ENCODE measurements around the gene HSD17B4.
"Not testable (repeated sequence)": the region's sequence is repeated elsewhere in the genome, so short reads cannot be mapped to it uniquely, and the experiment has no call there.

The HSD17B4 gene

DNA sequence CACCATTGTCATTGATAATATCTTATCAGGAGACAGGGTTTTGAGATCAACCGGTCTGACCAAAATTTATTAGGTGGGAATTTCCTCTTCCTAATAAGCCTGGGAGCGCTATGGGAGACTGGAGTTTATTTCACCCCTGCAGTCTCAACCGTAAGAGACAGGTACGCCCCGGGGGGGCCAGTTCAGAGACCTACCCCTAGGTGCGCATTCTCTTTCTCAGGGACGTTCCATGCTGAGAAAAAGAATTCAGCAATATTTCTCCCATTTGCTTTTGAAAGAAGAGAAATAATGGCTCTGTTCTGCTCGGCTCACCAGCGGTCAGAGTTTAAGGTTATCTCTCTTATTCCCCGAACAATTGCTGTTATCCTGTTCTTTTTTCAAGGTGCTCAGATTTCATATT lies 28.3 kb downstream of the HSD17B4 start:
- not testable (repeated sequence) for DNase-seq

DNA sequence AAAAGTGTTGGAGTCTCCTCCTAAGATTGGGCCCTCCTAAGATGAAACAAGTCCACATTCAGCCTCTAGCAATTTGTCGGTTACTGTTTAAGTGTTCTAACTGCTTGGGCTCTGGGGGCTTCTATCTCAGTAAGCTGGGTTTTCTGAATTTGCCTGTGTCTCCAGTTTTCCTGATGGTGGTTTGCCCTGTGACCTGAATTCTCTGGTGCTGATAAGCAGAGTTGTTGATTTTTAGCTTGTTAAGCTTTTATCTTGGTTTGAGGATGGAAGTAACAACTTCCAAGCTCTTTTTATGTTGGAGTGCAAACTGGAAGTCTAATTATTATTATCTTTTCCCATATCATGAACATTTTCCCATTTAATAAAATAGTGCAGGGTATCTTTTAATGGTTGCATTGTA lies 30.9 kb downstream of the HSD17B4 start:
- DNase-seq = no peak

DNA sequence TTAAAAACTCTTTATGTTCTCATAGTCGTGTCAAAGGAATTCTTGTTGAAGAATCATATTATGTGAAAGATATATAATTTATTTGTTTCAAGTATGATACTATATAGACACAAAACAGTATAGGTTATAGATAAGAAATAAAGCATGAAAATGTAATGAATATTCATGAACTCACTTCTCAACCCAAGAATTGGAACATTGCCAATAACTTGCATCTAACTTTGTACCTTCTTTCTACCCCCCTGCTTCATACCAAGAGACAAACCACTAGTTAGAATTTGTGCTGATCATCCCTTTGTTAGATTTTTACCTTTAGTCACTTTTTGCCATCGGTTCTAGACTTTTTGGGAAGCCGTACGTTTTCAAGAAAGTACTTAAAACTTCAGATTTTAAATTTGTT lies 32.6 kb downstream of the HSD17B4 start:
- DNase-seq = no peak

DNA sequence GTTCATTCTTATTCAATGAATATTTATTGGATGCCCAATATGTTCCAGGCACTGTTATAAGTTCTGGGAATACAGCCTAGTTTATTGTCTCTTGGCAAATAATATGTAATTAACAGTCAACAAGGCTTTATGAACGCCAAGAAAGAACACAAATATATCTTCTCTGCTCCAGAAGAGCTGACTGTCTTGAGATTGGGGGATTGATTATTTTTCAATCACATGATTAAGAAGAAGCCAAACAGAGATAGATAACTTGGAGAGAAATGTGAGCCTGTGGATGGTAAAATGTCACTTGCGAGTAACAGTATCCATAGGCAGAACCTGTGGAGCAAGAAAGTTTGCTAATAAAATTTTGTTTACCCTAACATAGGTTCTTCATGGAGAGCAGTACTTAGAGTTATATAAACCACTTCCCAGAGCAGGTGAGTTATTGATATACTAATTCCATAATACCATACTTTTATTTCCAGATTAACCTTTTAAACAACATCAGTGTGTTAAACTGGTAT lies 49.4 kb downstream of the HSD17B4 start:
- no peak for DNase-seq

DNA sequence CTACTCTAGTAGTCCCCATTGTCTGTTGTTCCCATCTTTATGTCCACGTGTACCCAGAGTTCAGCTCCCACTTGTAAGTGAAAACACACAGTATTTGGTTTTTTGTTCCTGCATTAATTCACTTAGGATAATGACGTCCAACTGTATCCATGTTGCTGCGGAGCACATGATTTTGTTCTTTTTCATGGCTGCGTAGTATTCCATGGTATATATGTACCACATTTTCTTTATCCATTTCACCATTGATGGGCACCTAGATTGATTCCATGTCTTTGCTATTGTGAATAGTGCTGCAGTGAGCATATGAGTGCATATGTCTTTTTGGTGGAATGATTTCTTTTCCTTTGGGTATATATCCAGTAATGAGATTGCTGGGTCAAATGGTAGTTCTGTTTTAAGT lies 51.6 kb downstream of the HSD17B4 start:
- DNase-seq = not testable (repeated sequence)

DNA sequence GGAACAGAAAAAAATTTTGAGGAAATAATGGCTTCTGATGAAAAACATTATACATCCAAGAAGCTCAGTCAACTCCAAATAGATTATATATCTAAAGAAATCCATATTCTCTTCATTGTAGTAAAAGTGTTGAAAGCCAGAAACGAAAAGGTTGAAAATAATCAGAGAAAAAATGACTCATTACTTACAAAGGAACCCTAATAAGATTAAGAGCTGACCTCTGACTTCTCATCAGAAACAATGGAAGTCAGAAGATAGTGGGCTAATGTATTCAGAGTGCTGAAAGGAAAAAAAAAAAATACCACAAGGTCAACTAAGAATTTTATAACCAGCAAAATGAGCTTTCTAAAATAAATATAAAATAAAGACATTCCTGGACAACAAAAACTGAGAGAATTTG lies 60.0 kb downstream of the HSD17B4 start:
- DNase-seq = no peak

DNA sequence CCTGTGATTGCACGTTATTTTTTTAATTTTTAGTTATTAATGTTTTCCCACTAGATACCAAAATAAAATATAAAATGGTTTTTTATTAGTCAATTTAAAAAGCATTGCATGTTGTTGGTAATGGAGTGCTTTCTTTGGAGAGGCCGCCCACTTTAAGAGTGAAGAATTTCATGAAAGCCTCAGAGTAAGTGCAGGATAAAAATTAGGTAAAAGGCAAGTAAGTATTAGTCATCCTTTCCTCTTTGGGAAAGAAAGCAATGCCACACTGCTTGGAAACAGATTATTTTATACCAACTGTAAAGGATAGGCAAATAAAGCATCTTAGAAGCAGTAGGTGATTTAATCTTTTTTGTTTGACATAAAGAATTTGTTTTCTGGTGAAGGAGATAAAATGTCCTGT lies 62.9 kb downstream of the HSD17B4 start:
- no peak for DNase-seq

DNA sequence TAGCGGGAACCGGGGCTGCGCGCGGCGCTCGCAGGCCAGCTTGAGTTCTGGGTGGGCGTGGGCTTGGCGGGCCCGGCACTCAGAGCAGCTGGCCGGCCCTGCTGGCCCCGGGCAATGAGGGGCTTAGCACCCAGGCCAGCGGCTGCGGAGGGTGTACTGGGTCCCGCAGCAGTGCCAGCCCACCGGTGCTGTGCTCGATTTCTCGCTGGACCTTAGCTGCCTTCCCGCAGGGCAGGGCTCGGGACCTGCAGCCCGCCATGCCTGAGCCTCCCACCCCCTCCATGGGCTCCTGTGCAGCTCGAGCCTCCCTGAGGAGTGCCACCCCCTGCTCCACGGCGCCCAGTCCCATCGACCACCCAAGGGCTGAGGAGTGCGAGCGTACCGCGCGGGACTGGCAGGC lies 64.8 kb downstream of the HSD17B4 start:
- DNase-seq = not testable (repeated sequence)

DNA sequence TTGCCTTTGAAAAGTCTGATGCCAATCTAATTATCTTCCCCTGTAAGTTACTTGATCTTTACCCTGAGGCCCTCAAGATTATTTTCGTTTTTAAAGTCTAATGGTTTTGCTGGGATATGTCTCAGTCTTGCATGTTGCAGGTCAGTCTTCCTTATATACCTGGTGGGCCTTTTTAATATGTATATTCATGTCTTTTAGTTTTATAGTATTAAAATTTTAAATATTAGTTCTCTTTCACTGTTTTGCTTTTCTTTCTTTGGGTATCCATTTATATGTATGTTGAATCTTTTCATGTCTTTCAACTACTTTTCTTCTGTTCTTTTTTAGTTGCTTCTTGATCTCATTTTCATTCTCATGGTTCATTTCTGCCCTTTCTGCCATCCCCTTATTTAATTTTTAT lies 68.9 kb downstream of the HSD17B4 start:
- no peak for DNase-seq

DNA sequence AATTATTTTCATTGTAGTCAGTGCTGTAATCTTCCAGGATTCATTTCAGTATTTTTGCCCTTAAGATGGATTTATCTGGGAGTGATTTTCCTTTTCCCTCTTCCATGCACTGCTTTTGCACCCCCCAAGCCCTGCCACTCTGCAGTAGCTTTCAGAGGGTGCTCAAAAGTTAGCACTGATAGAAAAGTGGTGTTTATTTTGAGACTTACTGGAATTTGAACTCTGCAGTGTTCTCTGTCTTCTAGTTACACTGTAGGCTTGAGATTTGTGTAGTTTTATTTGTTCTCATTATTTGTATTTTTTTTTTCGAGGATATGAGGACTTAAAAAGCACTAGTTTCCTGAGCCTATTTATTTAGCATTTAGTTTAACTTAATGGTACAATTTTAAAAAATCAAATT lies 70.5 kb downstream of the HSD17B4 start:
- no peak for DNase-seq

DNA sequence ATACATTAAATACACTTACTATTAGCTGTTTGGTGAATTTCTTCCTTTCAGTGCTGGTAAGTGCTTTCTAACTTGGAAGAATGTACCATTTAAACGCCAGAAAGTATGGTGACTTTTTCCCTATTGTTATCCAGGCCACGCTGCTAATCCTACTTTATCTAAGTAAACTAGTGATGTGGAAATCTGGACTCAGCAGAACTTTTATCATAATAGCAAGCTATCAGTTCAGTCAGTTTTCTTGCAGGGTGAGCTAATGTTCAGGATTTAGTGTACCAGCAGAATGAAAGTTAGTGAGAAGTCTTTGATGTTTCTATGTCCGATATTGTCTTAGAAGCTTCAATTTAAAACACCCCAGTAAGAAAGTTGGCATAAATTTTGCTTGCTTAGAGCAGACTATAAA lies 72.2 kb downstream of the HSD17B4 start:
- DNase-seq = no peak

DNA sequence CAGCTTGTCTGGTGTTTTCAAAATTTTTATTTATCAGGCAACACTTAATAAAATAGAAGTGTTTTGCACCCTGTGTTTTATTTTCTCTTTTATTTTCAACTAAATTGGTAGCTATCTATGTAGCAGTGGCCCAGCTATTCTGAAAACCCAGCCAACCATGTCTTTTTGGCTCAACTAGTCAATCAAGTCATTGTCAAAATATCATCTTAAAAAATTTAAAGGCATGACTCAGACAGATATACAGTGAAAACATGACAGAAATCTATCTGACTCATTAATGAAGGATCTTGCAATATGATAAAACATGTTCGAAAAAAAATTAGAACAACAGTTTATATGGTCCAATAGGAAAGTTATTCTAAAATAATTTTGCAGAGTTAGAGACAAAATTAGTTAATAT lies 75.1 kb downstream of the HSD17B4 start:
- no peak for DNase-seq

DNA sequence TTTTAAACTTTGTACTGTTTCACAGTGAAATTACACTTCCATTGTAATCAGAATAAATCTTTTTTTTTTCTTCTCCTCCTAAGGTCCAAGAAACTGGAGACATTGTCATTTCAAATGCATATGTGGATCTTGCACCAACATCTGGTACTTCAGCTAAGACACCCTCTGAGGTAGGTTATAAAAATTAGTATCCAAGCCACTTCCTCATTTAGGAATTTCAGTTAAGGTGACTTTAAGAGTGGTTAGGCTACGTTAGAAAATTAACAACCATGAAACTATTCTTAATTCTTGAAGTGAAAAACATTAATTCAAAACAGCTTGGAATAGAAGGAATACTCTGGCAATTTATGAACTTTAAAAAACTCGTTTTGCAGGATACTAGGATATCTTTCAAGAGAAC lies 77.5 kb downstream of the HSD17B4 start:
- no peak for DNase-seq

DNA sequence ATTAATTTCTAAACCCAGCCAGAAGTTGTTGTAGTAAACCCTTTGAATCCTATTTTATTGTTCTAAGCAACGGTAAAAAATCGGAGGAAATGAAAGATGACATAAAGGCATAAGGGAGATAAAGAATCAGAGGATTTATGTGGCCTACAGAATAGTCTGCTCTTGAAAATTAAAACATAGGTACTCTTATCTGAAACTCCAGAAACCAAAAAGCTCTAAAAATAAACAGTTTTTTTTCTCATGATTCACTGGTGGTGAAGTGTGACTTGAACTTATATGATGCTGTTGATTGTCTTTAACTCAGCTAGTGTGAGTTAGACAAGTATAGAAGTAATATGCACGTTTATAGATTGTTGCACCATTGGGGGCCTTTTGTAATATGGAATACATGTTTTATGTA lies 80.3 kb downstream of the HSD17B4 start:
- DNase-seq = no peak

DNA sequence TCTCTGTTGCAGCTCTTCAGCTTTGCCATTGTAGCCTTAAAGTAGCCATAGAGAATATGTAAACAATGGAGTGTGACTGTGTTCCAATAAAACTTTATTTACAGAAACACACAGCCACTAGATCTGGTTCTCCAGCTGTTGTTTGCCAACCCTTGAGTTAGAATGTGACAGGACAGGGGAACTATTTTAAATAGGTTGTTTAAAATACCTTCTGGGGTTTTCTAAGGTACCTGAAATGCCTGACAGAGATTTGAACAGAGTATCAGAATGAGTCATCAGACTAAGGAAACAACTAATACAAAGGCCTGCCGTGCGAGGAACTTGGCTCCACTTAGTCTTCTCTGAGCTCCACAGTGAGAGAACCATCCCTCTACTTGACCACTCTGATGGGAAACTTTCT lies 85.4 kb downstream of the HSD17B4 start:
- no peak for DNase-seq

DNA sequence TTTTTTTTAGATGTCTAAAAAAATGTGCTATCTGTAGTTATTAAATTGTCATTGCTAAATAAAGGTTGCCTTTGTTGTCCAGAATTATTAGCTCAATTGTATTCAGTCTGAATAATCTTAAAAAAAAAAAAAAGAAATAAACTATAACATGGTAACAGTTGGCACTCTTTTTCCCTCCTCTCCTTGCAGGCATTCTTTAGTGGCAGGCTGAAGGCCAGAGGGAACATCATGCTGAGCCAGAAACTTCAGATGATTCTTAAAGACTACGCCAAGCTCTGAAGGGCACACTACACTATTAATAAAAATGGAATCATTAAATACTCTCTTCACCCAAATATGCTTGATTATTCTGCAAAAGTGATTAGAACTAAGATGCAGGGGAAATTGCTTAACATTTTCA lies 89.4 kb downstream of the HSD17B4 start:
- DNase-seq = no peak

DNA sequence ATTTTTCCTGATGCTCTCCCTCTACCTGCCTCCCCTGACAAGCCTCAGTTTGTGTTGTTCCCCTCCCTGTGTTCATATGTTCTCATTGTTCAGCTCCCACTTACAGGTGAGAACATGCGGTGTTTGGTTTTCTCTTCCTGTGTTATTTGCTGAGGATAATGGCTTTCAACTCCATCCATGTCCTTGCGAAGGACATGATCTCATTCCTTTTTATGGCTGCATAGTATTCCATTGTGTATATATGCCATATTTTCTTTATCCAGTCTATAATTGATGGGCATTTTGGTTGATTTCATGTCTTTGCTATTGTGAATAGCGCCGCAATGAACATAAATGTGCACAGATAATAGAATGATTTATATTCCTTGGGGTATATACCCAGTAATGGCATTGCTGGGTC lies 99.5 kb downstream of the HSD17B4 start:
- DNase-seq = no peak

DNA sequence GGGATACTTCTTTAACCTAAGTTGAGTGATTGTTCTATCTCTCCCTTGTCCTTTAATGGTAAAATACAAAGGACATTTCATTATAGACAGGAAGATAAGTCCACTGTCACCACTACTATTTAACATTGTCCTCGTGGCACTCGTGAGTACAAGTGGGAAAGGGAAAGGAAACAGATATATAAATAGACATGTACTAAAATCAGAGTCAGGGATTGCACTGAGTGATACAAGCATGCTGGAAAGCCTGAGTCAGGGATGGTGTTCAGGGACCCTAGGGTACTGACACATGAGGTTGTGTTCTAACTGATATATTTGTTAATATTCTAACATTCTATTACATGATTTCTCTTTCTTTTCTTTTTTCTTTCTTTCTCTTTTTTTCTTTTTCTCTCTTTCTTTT lies 102.3 kb downstream of the HSD17B4 start:
- no peak for DNase-seq

DNA sequence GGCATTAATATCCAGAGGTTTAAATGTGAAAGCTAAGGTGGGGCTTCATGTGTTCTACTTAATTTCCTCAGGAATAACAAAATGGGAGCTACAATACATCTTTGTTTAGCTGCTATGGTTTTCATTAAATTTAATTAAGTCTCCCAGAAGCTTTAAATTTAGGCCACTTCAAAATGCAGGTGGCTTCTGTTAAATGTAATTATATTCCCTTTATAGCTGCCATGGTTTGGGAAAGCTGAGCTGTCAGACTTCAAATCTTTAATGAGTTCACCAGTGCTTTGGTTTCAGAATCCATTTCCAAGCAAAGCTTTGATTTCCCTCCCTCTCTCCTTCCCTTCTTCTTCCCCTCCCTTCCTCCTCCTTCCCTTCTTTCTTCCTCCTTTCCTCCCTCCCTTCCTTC lies 118.6 kb downstream of the HSD17B4 start:
- no peak for DNase-seq

DNA sequence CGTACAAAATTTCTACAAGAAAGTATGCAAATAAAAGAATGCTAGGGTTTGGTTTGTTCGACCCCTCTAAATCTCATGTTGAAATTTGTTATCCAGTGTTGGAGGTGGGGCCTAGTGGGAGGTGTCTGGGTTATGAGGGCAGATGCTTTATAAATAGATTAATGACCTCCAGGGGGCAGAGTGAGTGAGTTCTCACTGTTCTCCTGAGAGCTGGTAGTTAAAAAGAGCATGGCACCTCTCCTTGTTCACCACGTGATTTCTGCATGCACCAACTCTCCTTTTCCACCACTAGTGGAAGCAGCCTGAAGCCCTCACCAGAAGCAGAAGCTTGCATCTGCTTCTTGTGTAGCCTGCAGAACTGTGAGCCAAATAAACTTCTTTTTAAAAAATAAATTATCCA lies 126.6 kb downstream of the HSD17B4 start:
- DNase-seq = no peak

DNA sequence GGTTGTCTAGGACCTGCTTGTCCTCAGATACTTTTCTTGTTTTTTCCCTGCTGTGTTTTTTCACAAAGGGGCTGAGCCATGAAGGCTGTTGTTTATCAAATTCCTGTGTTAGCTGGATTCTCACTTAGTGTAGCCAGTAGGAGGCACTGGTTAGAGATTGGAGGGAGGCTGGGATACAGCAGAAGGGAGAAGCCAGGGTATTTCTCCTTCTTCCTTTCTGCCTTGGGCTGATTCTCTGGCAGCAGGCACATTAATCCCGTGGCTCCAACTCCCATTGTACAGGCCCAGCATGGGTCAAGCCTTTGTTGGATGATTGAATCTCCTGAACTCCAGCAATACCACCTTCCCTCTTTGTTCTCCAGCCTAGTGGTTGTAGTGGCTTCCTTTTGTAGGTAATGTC lies 130.7 kb downstream of the HSD17B4 start:
- no peak for DNase-seq

DNA sequence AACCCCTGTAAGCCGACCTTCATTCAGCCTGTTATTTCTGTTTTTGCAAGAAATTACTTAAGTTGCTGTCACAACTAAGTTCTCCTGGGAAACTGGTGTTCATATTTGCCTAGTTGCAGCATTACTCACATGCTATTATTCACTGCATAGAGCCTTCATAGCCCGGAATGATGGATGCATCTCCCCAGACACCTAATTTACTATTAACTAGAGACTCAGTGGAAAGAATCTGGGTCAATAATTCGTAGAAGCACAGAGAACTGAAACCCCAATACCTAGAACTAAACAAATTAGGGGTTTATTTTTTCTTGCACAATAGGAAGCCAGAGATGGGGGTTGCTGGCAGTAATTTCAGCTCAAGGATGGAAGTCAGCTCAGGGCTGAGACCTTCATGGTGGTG lies 131.4 kb downstream of the HSD17B4 start:
- no peak for DNase-seq

All from femur (tissue), 1 donor.